ENCODE data around the gene SPACA6. TPM values are rescaled to one million over a fixed set of nuclear protein-coding genes. Genes with fewer than 3 reads are reported as not detected.

Gene SPACA6
- total RNA-seq, 2 donors from 2014 or later: 18.4 to 26.8 TPM

DNA sequence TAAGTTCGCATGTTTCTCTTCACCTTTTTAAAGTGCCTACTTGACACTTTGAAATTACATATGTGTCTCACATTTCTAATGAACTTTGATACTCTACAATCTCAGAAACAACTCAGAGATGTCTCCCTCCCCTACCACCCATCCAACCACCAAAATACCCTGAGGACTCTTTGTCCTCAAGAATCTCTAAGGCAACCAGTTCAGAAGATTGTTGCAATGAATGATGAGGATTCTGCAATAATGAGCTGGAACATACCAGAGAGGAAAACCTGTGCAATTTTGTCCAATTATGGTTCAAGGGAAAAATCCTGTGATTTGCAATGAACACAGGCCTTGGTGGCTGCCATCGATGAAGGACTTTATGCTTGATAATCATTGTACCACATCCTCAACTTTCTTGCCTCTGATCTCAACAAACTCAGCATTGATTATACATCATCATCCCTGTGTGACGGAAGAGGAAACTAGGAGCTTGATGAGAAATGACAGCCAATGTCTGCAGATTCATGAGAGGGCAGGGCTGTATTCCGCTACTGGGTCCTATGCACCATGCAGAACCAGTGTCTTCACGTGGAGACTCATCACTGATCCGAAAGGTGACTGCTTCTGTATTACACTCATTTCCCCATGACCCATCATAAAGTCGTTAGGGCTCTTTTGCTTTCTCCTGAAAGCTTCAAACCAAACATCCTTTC, 57.4 kb downstream of the SPACA6 start:
- no peak overlapping the region for H3K4me3 Mint-ChIP-seq
- TF ChIP-seq, protein P1, sequence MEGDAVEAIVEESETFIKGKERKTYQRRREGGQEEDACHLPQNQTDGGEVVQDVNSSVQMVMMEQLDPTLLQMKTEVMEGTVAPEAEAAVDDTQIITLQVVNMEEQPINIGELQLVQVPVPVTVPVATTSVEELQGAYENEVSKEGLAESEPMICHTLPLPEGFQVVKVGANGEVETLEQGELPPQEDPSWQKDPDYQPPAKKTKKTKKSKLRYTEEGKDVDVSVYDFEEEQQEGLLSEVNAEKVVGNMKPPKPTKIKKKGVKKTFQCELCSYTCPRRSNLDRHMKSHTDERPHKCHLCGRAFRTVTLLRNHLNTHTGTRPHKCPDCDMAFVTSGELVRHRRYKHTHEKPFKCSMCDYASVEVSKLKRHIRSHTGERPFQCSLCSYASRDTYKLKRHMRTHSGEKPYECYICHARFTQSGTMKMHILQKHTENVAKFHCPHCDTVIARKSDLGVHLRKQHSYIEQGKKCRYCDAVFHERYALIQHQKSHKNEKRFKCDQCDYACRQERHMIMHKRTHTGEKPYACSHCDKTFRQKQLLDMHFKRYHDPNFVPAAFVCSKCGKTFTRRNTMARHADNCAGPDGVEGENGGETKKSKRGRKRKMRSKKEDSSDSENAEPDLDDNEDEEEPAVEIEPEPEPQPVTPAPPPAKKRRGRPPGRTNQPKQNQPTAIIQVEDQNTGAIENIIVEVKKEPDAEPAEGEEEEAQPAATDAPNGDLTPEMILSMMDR (conservative IDR thresholded peaks at IDR 0.05): no peak
- no peak for DNase-seq
- Histone ChIP-seq H3K9me3 (ENCODE audit: control insufficient read depth, low read length) (no peaks in the 10 kb centered on the region), H3K9ac (ENCODE audit: extremely low read depth, low read length, poor library complexity, severe bottlenecking) (no peak overlapping the region), H3K27me3 (ENCODE audit: control insufficient read depth, insufficient read depth, low read length, poor library complexity, severe bottlenecking) (no peaks in the 10 kb centered on the region), H3K36me3 (ENCODE audit: control insufficient read depth, insufficient read depth, low read length) (no peaks in the 10 kb centered on the region), H3K4me1 (ENCODE audit: control insufficient read depth, insufficient read depth, low read length) (no peaks in the 10 kb centered on the region), H3K4me3 (ENCODE audit: low read length) (no peak overlapping the region), H3K27ac (ENCODE audit: low read depth, low read length) (no peak overlapping the region)
- H3K36me3 Mint-ChIP-seq (ENCODE audit: low read depth): no peaks in the 10 kb centered on the region
- no peaks in the 10 kb centered on the region for H3K4me1 Mint-ChIP-seq
- peaks cover 6% of the 10 kb centered on the region for H3K27me3 Mint-ChIP-seq (ENCODE audit: insufficient read depth)
- peaks cover 9% of the 10 kb centered on the region for H3K9me3 Mint-ChIP-seq
- 85 to 87% methylated on average over 5 to 7 of the region's 7 CpGs for WGBS, 2 experiments (ENCODE audit: insufficient coverage in 1 of 2, insufficient read length in 1 of 2)
- no peak overlapping the region for H3K27ac Mint-ChIP-seq

DNA sequence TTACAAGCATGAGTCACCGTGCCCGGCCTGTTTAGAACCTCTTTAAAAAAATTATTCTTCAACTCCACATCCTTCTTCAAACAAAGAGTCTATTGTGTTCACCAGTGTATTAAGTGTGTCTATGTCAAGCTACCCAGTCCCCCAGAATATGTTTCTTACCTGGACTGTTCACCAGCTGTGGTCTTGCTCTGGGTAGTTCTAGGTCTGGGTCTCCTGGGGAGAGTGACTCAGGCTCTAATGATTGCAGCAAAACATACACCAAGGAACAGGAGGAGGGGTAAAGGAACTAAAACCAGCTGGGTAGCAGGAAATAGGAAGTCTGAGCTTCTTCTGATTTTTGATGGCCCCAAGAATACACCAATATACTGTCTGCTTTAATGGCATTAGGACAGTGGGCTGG, 58.5 kb downstream of the SPACA6 start, which contains the start of gene FPR1:
TSS of gene FPR1 (minus strand) at position 224 of the 400 bp plus-strand sequence. CDS start 4,884 bp downstream, outside the sequence.
- H3K4me1 Mint-ChIP-seq: no peaks in the 10 kb centered on the region
- Histone ChIP-seq H3K9ac (ENCODE audit: extremely low read depth, low read length, poor library complexity, severe bottlenecking) (no peak within 1 kb of the TSS), H3K27ac (ENCODE audit: low read depth, low read length) (no peak within 1 kb of the TSS), H3K36me3 (ENCODE audit: control insufficient read depth, insufficient read depth, low read length) (no peaks in the 10 kb centered on the region), H3K4me1 (ENCODE audit: control insufficient read depth, insufficient read depth, low read length) (no peaks in the 10 kb centered on the region), H3K9me3 (ENCODE audit: control insufficient read depth, low read length) (no peaks in the 10 kb centered on the region), H3K4me3 (ENCODE audit: low read length) (no peak within 1 kb of the TSS), H3K27me3 (ENCODE audit: control insufficient read depth, insufficient read depth, low read length, poor library complexity, severe bottlenecking) (no peaks in the 10 kb centered on the region)
- H3K4me3 Mint-ChIP-seq: no peak within 1 kb of the TSS
- no peak for DNase-seq
- WGBS, 2 experiments (ENCODE audit: insufficient coverage in 1 of 2, insufficient read length in 1 of 2): 92% methylated on average over 2 of the region's 2 CpGs; no CpG with 5 or more reads in 1 of the 2 experiments
- TF ChIP-seq, protein P1 (conservative IDR thresholded peaks at IDR 0.05): no peak
- H3K27me3 Mint-ChIP-seq (ENCODE audit: insufficient read depth): peaks cover 15% of the 10 kb centered on the region
- H3K36me3 Mint-ChIP-seq (ENCODE audit: low read depth): no peaks in the 10 kb centered on the region
- H3K9me3 Mint-ChIP-seq: peaks cover 9% of the 10 kb centered on the region
- H3K27ac Mint-ChIP-seq: no peak within 1 kb of the TSS

DNA sequence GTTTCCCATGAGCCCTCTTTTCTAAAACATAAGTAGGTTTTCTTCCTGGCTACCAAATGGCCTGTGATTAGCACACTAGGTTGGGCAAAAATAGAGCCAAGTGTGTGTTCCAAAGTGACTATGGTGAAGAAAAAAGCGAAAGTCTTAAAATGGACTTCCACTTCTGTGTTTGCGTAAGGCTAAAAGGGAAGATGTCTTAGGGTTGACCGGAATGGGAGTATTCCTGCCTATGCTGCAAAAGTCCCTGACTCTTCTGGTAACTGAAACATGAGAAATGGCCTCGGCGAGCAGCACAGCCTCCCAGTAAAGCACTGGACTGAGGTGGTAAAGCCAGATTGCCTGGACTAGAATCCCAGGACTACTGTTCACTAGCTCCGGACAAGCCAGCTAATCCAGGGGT, 61.0 kb downstream of the SPACA6 start:
- Mint-ChIP-seq H3K36me3 (ENCODE audit: low read depth) (no peaks in the 10 kb centered on the region), H3K27ac (no peak overlapping the region), H3K27me3 (ENCODE audit: insufficient read depth) (peaks cover 16% of the 10 kb centered on the region), H3K4me3 (no peak overlapping the region), H3K9me3 (peaks cover 9% of the 10 kb centered on the region), H3K4me1 (no peaks in the 10 kb centered on the region)
- Histone ChIP-seq H3K27ac (ENCODE audit: low read depth, low read length) (no peak overlapping the region), H3K36me3 (ENCODE audit: control insufficient read depth, insufficient read depth, low read length) (no peaks in the 10 kb centered on the region), H3K9me3 (ENCODE audit: control insufficient read depth, low read length) (no peaks in the 10 kb centered on the region), H3K4me1 (ENCODE audit: control insufficient read depth, insufficient read depth, low read length) (no peaks in the 10 kb centered on the region), H3K27me3 (ENCODE audit: control insufficient read depth, insufficient read depth, low read length, poor library complexity, severe bottlenecking) (no peaks in the 10 kb centered on the region), H3K9ac (ENCODE audit: extremely low read depth, low read length, poor library complexity, severe bottlenecking) (no peak overlapping the region), H3K4me3 (ENCODE audit: low read length) (no peak overlapping the region)
- TF ChIP-seq, protein P1 (conservative IDR thresholded peaks at IDR 0.05): no peak
- 92% methylated on average over 6 of the region's 6 CpGs for WGBS, 2 experiments (ENCODE audit: insufficient coverage in 1 of 2, insufficient read length in 1 of 2)
- DNase-seq: no peak
